Fibroblast of peridontal ligament (primary cell): ENCODE data around the gene IRF1.

ENCODE experiments used
- DNase-seq: peaks from one replicate; pipeline ENCODE4 v3.0.0-alpha.2; 2010; ENCODE audit errors: extremely low read depth

IRF1 gene

DNA sequence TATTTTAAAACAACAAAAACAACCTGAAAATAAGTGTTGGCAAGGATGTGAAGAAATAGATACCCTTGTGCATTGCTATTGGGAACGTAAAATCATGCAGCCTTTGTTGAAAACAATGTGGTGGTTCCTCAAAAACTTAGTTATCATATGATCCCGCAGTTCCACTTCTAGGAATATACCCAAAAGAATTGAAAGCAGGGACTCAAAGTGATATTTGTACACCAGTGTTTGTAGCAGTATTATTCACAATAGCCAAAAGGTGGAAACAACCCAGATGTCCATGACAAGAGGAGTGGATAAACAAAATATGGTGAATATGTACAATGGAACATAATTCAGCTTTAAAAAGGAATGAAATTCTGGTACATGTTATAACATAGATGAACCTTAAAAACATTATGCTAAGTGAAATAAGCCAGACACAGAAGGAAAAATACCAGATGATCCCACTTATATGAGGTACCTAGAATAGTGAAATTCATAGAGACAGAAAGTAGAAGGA is 29.0 kb downstream of the IRF1 start:
- no peak for DNase-seq

DNA sequence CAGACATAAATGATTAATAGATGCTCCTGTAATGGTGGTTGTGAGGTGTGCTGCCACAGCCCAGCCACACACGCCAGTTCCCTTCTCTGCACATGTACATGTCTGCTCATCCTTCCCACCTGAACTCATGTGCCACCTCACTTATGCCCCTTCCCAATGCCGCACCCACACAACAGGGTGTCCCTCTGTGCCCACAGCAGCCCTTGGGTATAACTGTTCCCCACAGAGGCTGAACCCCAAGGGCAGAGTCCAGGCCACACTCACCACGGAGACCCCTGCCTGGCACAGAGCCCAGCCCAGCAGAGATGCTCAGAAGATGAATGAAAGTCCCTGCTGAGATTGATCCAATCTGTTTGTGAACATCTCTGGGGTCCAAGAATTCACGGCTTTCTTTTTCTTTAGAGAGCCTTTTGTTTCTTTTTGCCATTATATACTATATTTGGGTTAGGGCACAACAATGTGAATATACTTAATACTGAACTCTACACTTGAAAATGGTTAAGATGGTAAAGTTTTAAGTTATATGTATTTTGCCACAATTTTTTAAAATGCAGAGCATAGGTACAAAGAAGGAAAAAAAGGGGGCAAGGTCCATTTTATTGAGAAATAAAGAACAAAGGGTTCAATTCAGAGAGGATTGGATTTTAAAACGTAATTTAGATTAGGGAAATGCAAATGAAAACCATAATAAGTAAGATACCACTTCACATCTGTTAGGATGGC is 29.6 kb downstream of the IRF1 start:
- DNase-seq, result no peak

DNA sequence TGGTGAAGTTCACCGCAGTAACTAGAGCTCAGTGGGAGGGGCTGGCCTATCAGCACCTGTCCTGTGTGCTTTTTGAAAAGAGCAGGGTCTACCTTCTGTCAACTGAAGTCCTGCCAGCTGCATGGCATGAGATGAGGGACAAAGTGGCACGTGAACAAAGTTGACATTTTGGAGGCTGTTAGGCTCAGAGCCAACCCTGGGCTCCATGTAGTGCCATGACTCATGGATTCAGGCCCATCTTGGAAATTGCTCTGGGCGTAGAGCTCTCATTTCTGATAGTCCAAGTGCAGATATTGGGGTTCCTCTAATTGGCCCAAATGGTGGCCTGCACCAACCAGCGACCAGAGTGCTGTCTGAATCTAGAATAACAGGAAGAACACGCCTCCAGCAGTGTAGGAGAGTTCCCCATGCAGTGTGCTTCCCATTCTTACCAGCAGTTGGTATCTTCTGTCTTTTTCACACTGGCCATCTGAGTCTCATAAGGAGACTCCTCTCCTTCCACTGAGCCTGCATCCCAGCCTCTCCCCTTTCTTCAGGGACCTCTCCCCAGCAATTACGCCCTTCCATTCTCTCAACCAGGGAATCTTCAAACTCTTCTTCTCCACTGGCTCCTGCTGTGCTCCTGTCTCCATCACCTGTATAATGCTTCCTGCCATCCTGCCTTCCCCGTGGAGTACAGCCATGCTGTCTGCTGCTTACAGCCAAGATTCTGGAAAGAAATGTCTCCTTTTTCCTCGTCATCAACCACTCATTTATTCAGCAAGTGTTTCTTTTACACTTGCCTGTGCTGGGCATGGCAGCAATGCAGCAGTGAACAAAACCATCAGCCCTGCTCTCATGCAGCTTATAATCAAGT is 30.4 kb downstream of the IRF1 start:
- no peak for DNase-seq

DNA sequence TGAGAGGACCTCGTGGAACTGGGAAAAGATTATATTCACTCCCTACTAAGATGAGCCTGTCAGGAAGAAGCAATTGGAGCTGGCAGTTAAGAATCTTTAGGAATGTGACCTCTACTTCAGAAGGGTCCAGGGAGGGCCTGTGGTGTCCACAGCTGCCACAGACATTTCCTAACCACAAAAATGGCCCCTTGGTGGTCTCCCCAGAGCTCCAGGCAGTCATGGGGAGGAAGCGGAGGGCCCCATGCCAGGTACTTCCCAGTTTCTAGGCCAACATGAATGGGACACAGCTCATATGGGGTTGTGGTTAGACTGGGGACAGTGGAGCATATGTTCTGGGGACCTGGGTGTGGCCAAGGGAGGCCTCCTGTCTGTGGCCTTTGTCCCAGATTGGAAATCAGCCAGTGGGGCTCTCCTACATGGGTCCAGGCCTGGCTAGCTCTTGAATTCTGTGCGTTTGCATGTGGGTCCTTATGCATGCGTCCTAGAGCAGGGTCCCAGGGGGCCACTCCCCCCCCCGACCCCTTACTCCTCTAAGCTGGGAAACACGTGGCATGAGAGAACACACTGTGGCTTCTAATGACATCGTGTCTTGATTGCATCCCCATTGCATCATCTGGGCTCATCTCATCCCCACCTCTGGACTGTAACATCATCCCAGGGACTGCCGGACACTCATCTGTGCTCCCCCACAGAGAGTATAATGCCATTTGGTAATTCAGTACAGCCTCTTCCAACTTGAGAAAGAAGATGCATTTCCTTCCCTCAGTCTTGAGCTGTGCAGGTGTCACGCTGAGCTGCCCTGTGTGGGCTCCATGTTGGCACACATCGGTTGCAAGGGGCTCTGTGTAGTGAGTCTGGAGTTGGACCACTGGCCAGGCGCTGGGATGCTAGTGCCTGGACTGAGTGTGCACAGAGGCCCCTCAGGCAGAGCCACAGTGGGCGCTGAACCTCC is 31.3 kb downstream of the IRF1 start:
- peak; percentile 62 for DNase-seq

DNA sequence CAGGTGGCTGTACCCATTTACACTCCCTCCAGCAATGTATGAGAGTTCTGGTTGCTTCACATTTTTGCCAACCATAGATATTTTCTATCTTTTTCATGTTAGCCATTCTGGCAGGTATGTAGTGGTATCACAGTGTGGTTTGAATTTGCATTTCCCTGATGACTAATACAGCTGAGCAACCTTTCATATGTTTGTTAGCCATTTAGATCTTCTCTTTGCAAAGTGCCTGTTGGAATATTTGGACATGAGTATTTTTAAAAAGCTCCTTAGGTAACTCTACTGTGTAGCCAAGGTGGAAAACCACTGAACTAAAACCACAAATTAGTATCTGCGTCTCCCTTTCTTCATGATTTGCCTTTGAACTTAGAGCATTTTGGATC is 31.9 kb downstream of the IRF1 start:
- DNase-seq, result peak; percentile 50

DNA sequence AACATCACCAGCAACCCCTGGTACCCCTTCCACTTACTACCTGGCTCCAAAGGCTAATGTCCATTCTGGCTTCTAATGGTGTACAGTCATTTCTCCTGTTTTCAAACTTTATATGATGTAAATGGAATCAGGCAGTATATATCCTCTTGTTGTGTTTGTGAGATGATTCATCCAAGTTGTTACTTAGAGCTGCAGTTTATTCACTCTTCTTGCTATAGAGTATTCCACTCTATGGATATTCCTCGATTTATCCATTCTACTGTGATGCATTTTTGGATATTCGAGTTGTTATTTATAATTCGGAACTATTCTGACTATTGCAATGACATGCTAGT is 32.4 kb downstream of the IRF1 start:
- peak; percentile 39 for DNase-seq

DNA sequence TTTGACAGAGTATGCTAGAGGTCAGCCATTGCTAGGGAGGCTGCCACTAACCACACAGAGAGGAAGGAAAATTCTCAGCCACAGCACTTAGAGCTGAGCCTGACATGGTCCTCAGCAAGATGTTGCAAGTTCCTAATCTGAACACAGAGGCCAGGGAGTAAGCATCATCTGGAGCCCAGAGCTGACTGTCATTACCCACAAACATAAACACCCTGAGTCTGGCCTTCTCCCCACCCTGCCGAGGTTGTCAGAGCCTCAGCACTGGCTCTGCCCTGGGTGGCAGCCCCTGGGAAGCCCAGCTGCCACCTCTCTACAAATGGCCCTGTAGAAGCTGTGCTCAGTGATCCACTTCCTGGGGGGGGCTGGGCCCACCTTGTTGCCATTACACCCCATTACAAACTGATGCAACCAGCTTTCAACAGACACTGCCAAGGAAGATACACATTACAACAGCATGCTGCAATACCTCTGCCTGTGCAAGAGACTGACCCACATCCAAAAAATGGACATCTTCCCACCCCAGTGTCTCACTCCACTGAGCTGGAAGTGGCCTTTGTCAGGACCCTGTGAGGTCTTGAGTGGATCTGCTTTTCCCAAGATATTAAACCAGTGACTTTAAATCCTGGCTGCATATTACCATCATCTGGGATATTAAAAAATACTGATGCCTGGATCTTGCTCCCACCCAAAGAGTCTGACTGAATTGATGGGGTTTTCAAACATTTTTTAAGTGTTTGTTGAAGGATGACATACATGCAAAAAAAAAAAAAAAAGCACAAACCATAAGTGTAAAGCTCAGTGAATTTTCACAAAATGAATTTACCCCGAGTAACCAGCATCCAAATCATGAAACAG is 33.0 kb downstream of the IRF1 start:
- peak; percentile 86 for DNase-seq

DNA sequence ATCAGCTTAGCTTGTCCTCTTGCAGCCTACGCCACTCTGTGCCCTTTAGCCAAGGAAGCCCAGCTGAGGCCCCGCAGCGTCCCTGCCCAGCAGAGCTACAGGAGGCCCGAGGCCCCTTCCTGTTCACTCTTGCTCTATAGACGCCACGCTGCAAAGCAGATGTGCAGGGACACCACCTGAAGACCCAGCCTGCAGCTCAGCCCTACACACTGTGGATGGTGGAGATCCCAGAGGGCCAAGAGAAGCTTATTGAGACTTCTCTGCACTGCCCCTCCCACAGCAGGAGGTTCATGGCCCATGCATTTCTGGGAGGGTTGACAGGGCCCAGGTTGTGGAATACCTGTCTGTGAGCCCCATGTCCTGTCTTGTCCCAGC is 33.6 kb downstream of the IRF1 start:
- no peak for DNase-seq

DNA sequence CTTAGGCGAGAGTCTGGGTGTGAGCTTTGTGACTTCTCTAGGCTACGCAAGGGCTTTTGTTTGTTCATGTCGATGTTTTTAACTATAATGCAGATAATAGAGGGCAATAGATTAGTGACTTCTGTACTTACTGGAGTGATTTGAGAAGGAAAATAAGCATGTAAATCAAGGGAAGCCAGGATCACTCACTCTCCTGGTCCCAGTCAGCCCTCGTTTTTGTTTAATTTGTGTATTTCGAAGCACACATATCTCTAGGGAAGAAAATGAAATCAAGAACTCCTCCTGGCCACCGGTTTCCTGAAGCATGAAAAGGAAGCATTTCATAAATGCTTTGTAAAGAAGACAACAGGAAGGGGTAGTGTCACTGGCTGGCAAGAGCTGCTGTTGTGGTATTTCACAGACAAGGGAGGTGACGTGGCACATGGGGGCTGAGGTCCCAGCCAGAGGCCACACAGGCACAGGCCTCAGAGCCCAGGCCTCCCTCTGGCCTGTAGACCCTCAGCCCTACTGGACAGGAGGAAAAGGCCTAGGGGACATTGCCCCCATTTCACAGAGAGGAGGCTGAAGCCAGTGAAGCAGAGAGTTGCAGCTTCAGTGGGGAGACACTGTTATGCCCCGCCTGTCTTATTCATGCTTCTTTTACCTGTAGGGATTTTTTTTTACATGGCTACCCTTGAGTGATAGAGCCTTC is 34.1 kb downstream of the IRF1 start:
- DNase-seq, result peak; percentile 28

DNA sequence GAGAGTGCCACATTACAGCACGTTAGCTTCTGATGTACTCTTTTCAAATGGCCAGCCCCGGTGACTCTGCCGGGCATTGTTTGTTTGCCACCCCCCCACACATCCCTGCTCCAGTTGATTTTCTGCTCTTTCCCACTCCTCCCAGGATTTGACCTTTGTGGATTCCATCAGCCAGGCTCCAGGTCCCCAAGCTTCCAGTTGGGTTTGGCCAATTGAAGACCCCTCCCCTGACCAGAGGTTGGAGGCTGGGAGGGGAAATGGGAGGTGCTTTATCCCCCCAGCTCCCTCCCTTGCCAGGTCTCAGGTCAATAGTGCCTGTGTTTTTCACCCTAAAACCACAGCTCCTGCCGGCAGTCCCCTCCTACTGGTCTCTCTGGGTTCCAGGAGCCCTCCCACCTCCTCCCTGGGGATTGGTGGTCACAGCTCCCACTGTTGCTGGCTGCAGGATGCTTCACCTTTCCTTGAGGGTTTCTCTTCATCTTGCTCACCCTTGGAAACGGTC is 34.9 kb downstream of the IRF1 start:
- no peak for DNase-seq

DNA sequence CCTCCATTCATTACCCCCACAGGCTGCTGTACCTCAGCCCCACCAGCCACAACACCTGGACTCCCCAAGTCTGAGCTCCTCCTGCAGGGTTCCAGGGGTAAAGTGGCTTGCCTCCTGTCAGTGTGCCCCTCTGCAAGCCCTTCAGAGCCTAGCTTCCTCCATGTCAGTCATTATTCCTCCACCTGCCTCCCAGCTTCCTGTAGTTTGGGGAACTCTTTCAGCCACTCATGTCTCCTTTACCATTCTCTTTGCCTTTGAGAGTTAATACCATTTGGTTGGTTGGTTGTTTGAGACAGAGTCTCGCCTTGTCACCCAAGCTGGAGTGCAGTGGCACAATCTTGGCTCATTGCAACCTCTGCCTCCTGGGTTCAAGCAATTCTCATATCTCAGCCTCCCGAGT is 36.2 kb downstream of the IRF1 start:
- DNase-seq, result no peak

DNA sequence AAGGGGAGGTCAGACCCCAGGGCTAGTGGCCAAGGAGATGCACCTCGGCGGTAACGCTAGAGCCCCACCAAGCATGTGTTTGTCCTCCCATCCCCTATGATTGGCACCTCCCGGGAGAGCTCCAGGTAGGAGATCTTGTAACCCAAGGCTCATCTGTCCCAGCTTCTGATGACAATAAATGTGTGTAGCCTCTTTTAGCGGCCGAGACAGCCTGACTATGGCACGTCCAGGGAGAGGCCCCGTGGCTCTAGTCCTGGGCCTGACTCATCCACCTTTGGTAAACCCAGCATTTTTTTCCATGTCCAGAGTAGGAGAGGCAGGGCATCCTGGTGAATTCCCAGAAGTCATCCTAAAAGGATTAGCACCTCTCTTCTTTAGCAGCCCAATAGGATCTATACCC is 39.2 kb downstream of the IRF1 start:
- DNase-seq, result no peak

DNA sequence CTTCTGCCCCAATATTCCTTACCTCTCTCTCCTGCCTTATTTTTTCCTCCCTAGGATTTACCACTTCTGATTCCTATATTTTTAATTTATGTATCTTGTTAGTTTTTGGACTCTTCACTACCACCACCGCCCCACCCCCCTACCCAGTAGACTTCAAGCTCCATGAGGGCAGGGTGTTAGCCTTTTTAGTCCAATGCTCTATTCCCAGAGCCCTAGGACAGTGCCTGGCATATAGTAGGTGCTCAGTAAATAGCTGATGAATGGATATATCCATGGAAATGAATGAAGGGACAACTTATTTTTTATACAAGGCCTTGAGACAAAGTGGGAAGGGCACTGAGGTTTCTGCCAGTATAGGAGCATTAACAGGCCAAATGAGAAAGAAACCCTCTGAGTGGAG is 41.5 kb downstream of the IRF1 start:
- DNase-seq, result no peak

DNA sequence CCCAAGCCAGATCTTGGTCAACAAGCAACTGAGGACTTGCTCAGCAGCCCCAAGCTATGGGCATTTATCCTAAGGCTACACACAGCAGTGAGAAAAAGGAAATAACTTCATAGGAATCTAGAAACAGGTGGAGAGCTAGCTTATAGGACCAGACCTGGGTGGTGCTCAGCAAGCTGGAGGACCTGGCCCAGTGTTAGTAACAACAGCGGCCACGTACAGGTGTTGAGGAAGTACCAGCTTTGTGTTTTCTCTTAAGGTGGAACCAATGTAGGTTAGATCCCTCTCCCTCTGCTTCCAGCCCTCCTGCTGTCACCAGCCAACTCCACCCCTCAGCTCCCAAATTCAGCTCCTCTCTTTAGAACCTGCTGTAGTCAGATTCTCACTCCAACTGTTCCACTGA is 43.4 kb downstream of the IRF1 start:
- DNase-seq, result no peak

DNA sequence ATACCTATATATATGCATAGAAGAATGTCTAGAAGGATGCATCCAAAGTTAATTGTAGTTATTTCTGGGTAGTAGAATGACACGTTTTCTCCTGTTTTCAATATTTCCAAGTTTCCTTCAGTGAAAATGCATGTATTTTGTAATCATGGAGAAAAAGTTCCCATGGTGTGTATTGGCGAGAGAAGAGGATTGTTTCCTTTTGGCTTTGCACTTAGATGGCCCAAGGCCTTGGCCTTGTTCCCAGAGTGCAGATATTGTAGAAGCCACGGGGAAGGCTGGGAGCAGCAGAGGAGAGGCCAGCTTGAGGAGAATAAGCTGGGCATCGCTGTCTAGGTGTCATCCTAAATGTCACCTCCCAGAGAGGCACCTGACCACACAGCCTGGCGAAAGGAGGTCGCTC is 44.0 kb downstream of the IRF1 start:
- peak; percentile 96 for DNase-seq

DNA sequence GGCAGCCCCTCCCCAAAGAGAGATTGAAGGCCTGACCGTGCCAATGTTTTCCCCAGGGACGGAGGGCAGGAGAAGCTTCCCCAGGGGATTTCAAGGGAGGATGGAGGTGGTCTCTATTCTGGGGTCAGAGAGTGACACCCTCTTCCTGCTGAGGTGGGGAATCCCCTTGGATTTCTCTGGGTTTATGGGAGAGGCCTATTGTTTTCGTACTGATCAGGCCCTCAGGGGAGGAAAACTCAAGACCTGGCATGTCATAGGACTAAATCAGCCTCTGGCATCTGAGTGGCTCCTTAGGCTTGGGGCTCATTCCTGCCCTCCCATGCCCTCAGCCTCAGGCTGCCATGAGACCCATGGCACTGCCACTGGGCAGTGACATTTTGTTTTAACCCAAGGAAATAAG is 44.6 kb downstream of the IRF1 start:
- DNase-seq, result no peak

DNA sequence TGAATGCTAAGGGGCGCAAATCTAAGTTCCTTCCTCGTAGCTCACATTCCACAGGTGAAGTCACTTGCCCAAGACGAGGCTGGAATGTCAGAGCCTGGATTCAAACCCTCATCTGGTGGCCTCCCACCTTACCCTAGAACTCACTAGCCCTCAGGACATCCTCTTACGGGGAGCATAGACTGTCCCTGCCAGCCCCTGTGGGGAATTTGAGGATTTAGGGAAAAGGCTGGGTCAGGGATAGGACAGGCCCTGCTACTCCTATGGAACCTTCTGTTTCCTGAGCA is 45.0 kb downstream of the IRF1 start:
- no peak for DNase-seq

DNA sequence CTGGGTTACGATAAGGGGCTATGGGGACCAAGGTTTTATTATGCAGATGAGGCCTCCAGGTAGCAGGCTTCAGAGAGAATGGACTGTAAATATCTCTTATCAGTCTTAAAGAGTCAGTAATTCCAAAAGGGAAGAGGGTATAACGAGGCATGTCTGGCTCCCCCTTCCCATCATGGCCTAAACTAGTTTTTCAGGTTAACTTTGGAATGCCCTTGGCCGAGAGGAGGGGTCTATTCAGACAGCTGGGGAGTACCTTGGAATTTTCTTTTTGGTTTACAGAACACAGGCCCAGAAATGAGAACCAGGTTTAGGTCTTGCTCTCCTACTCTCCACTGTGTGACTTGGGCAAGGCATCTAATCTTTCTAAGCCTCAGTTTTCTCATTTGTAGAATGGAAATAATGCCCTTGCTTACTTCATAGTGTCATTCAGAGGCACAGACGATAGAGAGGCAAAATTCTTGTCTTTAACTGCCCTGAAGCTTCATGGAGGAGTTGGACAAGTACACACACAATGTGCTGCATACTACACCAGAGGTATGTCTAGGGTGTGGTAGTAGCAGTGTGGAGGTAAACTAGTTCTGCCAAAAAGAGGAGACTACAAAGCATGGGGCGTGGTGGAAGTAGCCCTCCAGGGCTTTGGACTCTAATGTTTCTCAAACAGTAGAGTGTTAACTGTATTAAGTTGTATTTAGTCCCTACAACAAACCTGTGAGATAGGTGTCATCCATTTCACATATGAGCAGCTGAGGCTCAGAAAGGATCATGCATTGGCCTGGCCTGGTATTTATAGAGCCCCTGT is 45.5 kb downstream of the IRF1 start:
- no peak for DNase-seq

DNA sequence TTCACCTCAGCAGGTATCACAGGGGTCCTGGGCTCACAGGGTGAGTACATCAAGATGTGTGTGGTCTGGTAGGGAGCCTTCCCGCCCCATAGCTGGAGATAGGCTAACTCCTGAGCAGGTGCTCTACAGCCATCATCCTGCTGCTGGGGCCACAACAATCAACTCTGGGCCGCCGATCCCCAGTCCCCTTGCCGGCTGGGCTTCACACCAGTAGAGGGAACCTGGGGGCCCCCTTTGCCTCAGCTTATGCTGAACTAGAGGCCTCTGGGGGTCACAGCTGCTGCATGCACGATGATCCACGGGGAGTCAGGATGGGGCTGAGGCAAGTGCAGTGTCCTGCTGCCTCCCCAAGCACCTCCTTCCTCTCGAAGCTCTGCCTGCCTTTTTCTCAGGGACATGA is 46.5 kb downstream of the IRF1 start:
- no peak for DNase-seq

DNA sequence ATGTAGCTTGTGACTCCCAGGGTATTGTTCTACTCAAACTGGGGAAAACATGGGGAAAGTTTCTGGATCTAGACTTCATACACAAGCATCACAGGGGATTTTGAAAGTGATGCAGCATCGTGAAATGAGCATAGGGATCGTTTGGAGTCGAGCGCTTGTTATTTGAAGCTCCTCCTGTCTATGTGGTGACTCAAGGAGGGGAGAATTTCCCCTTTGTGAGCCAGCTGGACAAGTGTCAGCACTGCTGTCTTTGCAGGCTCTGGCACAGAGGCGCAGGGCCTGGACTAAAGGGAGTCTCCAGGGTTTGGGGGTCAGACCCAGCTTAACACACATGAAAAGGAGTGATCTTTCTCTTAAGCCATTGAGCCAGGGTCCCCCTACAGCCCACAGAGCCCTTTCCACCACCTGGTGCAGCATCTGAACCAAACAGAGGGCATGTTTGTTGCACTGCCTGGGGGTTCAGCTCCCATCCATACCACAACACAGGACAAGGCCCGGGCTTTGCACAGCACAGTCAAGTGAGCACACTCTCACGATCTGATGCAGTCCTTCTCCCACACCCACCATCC is 51.0 kb downstream of the IRF1 start:
- peak; percentile 99 for DNase-seq
